Measurements from ENCODE around the gene GNA12. TPM values are rescaled to one million over a fixed set of nuclear protein-coding genes. Genes with fewer than 3 reads are reported as not detected.
A peak's percentile ranks its signal among the peaks of the same experiment; 100 is the strongest.

Gene GNA12
- total and polyA plus RNA-seq, 9 of the 15 experiments (the other 6 are each of a cell fraction or from before 2014, with no cell fraction given), result 0.65 to 32.7 (median 9.6) TPM

- TF ChIP-seq RFX5 (IDR thresholded peaks at IDR 0.05; ENCODE audit: low read depth, low read length), result no peak
These were observed 19.5 kb upstream of the GNA12 start (continued) for GRCh38 chr7:2863461-2864066.

DNA sequence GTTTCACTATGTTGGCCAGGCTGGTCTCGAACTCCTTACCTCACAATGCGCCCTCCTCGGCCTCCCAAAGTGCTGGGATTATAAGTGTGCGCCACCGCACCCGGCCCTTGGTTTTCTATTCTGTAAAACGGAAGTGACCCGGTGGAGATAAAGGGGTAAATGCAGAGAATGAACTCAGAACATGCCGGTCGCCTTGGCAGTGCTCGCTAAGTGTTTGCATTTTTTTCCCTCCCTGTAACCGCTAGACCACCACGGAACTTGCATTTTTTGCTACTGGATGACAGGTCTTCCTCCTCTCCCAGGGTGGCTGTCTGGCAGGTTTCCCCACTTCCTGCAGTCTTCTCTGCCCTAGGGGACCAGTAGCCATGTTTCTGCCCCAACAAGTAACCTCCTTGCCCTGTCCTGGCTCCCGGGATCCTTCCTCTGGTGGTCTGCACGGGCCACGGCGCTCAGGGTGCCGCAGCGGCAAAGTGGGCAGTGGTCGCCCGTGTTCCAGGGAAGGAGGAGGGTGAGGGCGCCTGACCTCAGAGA is 18.8 kb upstream of the GNA12 start:
- Histone ChIP-seq H3K79me2 (ENCODE audit: control insufficient read depth, insufficient read depth, low read length) (no peaks in the 10 kb centered on the region), H4K20me1 (replicated peaks; ENCODE audit: control insufficient read depth, insufficient read depth, low read length) (no peaks in the 10 kb centered on the region), H3K36me3 (ENCODE audit: control insufficient read depth, insufficient read depth, low read length) (no peaks in the 10 kb centered on the region), H3K9ac (ENCODE audit: insufficient read depth in 1 of 2, low read depth in 2 of 2, low read length in 2 of 2) (peak overlapping the region in 1 of 2 experiments; percentile 33; a peak in 1 of 4 replicates), H3K4me1 (replicated peaks in 1 of 2; ENCODE audit: control insufficient read depth in 2 of 2, insufficient read depth in 2 of 2, low read length in 2 of 2) (peaks cover 0 to 15% of the 10 kb centered on the region in 2 experiments; a peak in 3 of 5 replicates), H3K4me2 (ENCODE audit: insufficient read depth, low read length) (no peak overlapping the region), H3K27ac (ENCODE audit: extremely low read depth, low read depth, low read length) (no peak overlapping the region), H2AFZ (ENCODE audit: low read depth, low read length) (peak overlapping the region; percentile 75; the same call in 1 of the 2 replicates), H3K27me3 (ENCODE audit: control insufficient read depth in 2 of 2, insufficient read depth in 2 of 2, low read length in 2 of 2) (peaks cover 0 to 5% of the 10 kb centered on the region in 2 experiments; a peak in 1 of 5 replicates), H3K4me3 (no peak overlapping the region), H3K9me3 (replicated peaks; ENCODE audit: control insufficient read depth, insufficient read depth, low read depth, low read length) (no peaks in the 10 kb centered on the region), H3K9me1 (ENCODE audit: control insufficient read depth, insufficient read depth, low read length) (no peaks in the 10 kb centered on the region)
- no peak for ATAC-seq
- WGBS (ENCODE audit: insufficient coverage, low coverage, missing lambda C conversion rate), result 78% methylated on average over 21 of the region's 22 CpGs
- ChIA-PET POLR2A (no interaction called here), CTCF (ENCODE audit: low intra/inter-chr PET ratio) (no interaction called here)
- no peak for FAIRE-seq
- intact Hi-C loops (cut with micrococcal nuclease), result loop anchor here (10.0 kb wide), 1 partner anchor 202 kb away; no protein-coding TSS in a partner anchor
- DNase-seq (ENCODE audit: extremely low read depth in 1 of 4, low spot score in 3 of 4), result no peak
- in situ Hi-C loops (cut with MboI), result loop anchor here (25.0 kb wide), 1 partner anchor 1024 kb away; no protein-coding TSS in a partner anchor
- TF ChIP-seq ZNF354B (CRISPR knock-in tag; IDR thresholded peaks at IDR 0.05) (no peak), ZBTB8A (IDR thresholded peaks at IDR 0.05; ENCODE audit: partially characterized antibody) (no peak), RFX5 (IDR thresholded peaks at IDR 0.05; ENCODE audit: low read depth, low read length) (no peak), JUN (IDR thresholded peaks at IDR 0.05; ENCODE audit: borderline replicate concordance, low read depth, low read length) (no peak), JUN (CRISPR knock-in tag; IDR thresholded peaks at IDR 0.05; ENCODE audit: borderline replicate concordance) (0 out of 2 replicates have a peak, but pooled peaks have one; percentile 11), TAF15 (IDR thresholded peaks at IDR 0.05; ENCODE audit: low read depth, low read length) (no peak), FOXO4 (CRISPR knock-in tag; IDR thresholded peaks at IDR 0.05) (0 out of 2 replicates have a peak, but pooled peaks have one; percentile 1)
- no TSS peak for BruUV-seq (replicated peaks)

All from K562 (cell line).